Measurements from ENCODE around the gene SGSM2.

SGSM2 gene

DNA sequence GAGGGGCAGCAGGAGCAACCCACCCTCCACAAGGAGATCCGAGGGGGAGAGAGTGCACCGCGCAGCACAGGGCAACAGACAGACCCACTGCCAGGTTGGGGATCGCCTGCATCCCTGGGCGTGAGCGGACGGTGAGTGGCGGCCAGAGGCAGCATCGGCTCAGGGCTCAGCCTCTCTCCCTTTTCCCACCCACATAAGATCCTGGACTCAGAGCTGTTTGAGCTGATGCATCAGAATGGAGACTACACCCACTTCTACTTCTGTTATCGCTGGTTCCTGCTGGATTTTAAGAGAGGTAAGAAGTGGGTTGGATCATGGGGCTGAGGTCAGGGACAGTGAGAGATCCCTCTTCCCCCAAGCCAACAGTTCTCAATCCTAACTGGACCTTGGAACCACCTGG lies 40.4 kb downstream of the SGSM2 start:
- H3K27me3 ChIP-seq (replicated peaks; ENCODE audit: insufficient read depth, low read length) = no peaks in the 10 kb centered on the region
- no peak overlapping the region for H3K4me2 ChIP-seq (ENCODE audit: low read depth, low read length)
- H3F3A ChIP-seq (ENCODE audit: insufficient read depth, low read length) = no peaks in the 10 kb centered on the region
- H3K9me2 ChIP-seq (replicated peaks; ENCODE audit: insufficient read depth, low read length) = no peaks in the 10 kb centered on the region
- H3K4me3 ChIP-seq (ENCODE audit: low read length) = no peak overlapping the region
- no peaks in the 10 kb centered on the region for H3K4me1 ChIP-seq (ENCODE audit: low read length)
- no peak overlapping the region for H3K9ac ChIP-seq (ENCODE audit: low read length)
- DNase-seq = no peak
- no peaks in the 10 kb centered on the region for H4K20me1 ChIP-seq (ENCODE audit: insufficient read depth, low read length)
- no peak overlapping the region for H2AFZ ChIP-seq (ENCODE audit: low read length)
- TF ChIP-seq EZH2 (optimal IDR thresholded peaks at IDR 0.05; ENCODE audit: low read depth, low read length) (no peak), EZH2phosphoT487 (IDR thresholded peaks at IDR 0.05; ENCODE audit: low read length) (no peak)
- TF ChIP-seq, protein P1, sequence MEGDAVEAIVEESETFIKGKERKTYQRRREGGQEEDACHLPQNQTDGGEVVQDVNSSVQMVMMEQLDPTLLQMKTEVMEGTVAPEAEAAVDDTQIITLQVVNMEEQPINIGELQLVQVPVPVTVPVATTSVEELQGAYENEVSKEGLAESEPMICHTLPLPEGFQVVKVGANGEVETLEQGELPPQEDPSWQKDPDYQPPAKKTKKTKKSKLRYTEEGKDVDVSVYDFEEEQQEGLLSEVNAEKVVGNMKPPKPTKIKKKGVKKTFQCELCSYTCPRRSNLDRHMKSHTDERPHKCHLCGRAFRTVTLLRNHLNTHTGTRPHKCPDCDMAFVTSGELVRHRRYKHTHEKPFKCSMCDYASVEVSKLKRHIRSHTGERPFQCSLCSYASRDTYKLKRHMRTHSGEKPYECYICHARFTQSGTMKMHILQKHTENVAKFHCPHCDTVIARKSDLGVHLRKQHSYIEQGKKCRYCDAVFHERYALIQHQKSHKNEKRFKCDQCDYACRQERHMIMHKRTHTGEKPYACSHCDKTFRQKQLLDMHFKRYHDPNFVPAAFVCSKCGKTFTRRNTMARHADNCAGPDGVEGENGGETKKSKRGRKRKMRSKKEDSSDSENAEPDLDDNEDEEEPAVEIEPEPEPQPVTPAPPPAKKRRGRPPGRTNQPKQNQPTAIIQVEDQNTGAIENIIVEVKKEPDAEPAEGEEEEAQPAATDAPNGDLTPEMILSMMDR (IDR thresholded peaks at IDR 0.05; ENCODE audit: low read length) = no peak
- no peaks in the 10 kb centered on the region for H3K9me3 ChIP-seq (replicated peaks; ENCODE audit: insufficient read depth, low read length)
- H3K27ac ChIP-seq (ENCODE audit: low read length) = no peak overlapping the region
- H3K36me3 ChIP-seq (replicated peaks; ENCODE audit: insufficient read depth, low read length) = no peaks in the 10 kb centered on the region
- no peaks in the 10 kb centered on the region for H3K79me2 ChIP-seq (ENCODE audit: low read length)

DNA sequence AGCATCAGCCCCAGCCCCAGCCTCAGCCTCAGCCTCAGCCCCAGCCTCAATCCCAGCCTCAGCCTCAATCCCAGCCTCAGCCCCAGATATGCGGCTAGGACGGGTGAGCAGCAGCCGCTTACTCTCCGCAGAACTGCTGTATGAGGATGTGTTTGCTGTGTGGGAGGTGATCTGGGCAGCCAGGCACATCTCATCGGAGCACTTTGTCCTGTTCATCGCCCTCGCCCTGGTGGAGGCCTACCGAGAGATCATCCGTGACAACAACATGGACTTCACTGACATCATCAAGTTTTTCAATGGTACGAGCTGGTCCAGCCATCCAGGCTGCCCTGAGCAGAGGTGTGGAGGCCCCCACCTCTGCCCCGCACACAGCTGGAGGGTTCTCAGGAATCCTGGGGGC lies 41.6 kb downstream of the SGSM2 start:
- no peaks in the 10 kb centered on the region for H3K79me2 ChIP-seq (ENCODE audit: low read length)
- H3K9me2 ChIP-seq (replicated peaks; ENCODE audit: insufficient read depth, low read length) = no peaks in the 10 kb centered on the region
- H3K4me3 ChIP-seq (ENCODE audit: low read length) = no peak overlapping the region
- H3K4me1 ChIP-seq (ENCODE audit: low read length) = no peaks in the 10 kb centered on the region
- no peaks in the 10 kb centered on the region for H3K27me3 ChIP-seq (replicated peaks; ENCODE audit: insufficient read depth, low read length)
- no peak overlapping the region for H3K9ac ChIP-seq (ENCODE audit: low read length)
- no peak for DNase-seq
- no peaks in the 10 kb centered on the region for H4K20me1 ChIP-seq (ENCODE audit: insufficient read depth, low read length)
- no peak for TF ChIP-seq EZH2phosphoT487 (IDR thresholded peaks at IDR 0.05; ENCODE audit: low read length)
- TF ChIP-seq, protein P1 (IDR thresholded peaks at IDR 0.05; ENCODE audit: low read length) = no peak
- no peak for TF ChIP-seq EZH2 (optimal IDR thresholded peaks at IDR 0.05; ENCODE audit: low read depth, low read length)
- no peak overlapping the region for H2AFZ ChIP-seq (ENCODE audit: low read length)
- no peaks in the 10 kb centered on the region for H3K36me3 ChIP-seq (replicated peaks; ENCODE audit: insufficient read depth, low read length)
- H3F3A ChIP-seq (ENCODE audit: insufficient read depth, low read length) = 0 out of 2 replicates have a peak, but pooled peaks cover 7% of the 10 kb centered on the region
- no peak overlapping the region for H3K4me2 ChIP-seq (ENCODE audit: low read depth, low read length)
- no peaks in the 10 kb centered on the region for H3K9me3 ChIP-seq (replicated peaks; ENCODE audit: insufficient read depth, low read length)
- H3K27ac ChIP-seq (ENCODE audit: low read length) = no peak overlapping the region

DNA sequence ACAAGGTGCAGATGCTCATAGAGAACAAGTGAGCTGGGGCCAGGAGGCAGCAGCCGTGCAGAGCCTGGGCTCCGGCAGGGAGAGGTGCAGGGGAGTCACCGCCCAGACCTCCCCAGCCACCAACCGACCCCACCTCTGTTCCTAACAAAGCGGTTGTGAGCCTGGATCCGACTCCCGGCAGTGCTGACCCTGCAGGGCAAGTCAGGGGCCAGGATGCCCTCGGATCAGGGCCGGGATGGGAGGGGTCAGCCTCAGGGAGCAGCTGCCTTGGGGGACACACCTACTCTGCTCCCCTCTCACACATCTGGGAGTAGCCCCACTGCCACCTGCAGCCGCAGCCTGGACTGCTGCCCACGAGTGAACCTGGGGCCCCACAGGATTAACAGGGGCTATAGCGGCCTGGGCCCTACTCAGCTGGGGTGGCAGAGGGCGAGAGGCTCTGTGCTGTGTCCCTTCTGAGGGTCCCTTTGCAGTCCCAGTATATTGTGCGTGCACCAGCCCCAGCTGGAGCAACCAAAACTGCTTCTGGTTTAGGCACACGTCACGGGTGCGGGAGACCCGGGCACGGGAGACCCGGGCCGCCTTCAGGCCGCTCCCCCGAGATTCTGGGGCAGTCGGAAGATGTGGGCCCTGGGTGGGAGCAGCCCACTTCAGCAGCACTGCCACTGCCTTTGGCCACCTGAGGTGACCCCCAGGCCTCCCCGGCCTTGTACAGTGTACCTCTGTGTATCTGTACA lies 42.4 kb downstream of the SGSM2 start:
- Histone ChIP-seq H4K20me1 (ENCODE audit: insufficient read depth, low read length) (no peaks in the 10 kb centered on the region), H3K36me3 (replicated peaks; ENCODE audit: insufficient read depth, low read length) (no peaks in the 10 kb centered on the region), H3K9me2 (replicated peaks; ENCODE audit: insufficient read depth, low read length) (no peaks in the 10 kb centered on the region), H3K79me2 (ENCODE audit: low read length) (no peaks in the 10 kb centered on the region), H3K4me2 (ENCODE audit: low read depth, low read length) (no peak overlapping the region), H3K4me3 (ENCODE audit: low read length) (no peak overlapping the region), H2AFZ (ENCODE audit: low read length) (no peak overlapping the region), H3K4me1 (ENCODE audit: low read length) (no peaks in the 10 kb centered on the region), H3K27ac (ENCODE audit: low read length) (no peak overlapping the region), H3K9me3 (replicated peaks; ENCODE audit: insufficient read depth, low read length) (no peaks in the 10 kb centered on the region), H3K27me3 (replicated peaks; ENCODE audit: insufficient read depth, low read length) (no peaks in the 10 kb centered on the region), H3F3A (ENCODE audit: insufficient read depth, low read length) (0 out of 2 replicates have a peak, but pooled peaks cover 9% of the 10 kb centered on the region), H3K9ac (ENCODE audit: low read length) (no peak overlapping the region)
- DNase-seq = no peak
- TF ChIP-seq EZH2phosphoT487 (IDR thresholded peaks at IDR 0.05; ENCODE audit: low read length) (no peak), EZH2 (optimal IDR thresholded peaks at IDR 0.05; ENCODE audit: low read depth, low read length) (no peak)
- TF ChIP-seq, protein P1 (IDR thresholded peaks at IDR 0.05; ENCODE audit: low read length) = no peak
